ENCODE results near the gene FLNB. TPM values are rescaled to one million over a fixed set of nuclear protein-coding genes. Genes with fewer than 3 reads are reported as not detected.

FLNB gene
- total and polyA plus RNA-seq, 10 of the 15 experiments (the other 5 are each of a cell fraction or from before 2014, with no cell fraction given) = 13.6 to 51.8 (median 26.4) TPM

DNA sequence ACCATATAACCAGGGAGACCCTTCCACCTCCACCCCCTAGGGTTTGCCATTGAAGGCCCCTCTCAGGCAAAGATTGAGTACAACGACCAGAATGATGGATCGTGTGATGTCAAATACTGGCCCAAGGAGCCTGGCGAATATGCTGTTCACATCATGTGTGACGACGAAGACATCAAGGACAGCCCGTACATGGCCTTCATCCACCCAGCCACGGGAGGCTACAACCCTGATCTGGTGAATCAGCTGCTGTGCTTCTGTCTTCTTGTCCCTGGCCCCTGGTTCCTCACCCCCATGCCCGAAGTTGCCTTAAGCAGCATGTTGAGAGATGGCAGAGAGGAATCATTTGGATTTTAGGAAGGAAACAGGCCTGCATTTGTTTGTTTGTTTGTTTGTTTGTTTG lies 98.4 kb downstream of the FLNB start (continued):
- no peak for TF ChIP-seq YY1 (IDR thresholded peaks at IDR 0.05; ENCODE audit: low read depth, low read length)

DNA sequence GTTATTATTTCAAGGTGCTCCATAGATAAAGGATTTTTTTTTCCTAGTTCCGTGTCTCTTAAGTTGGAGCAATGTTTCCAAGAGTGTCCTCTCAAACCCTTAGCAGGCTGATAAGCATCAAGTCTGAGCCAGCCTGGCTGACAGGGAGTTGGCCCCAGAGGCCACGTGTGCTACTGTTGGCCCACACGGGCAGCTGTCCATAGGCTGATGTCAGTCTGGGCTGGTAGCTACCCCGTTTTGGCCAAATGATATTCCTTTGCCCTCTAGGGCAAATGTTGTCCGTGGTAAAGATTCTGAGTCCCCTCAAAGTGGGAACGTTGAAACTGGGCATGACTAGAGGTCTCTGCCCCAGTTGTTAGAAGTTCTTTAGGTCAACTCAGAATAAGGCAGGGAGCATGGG lies 99.4 kb downstream of the FLNB start:
- H3K27me3 ChIP-seq (replicated peaks in 1 of 2; ENCODE audit: control insufficient read depth in 2 of 2, insufficient read depth in 2 of 2, low read length in 1 of 2) = no peaks in the 10 kb centered on the region
- ChIA-PET SMC1A (ENCODE audit: uncharacterized antibody, unreplicated experiment) (no interaction called here), CTCF (no interaction called here), POLR2A (no interaction called here), RAD21 (ENCODE audit: unreplicated experiment) (no interaction called here)
- no peak for DNase-seq (ENCODE audit: low read depth, low spot score)
- intact Hi-C loops (cut with micrococcal nuclease; ENCODE audit: unreplicated experiment) = no loop called here
- no peaks in the 10 kb centered on the region for H4K20me1 ChIP-seq (ENCODE audit: control insufficient read depth, insufficient read depth)
- FAIRE-seq = no peak
- no peak overlapping the region for H3K4me2 ChIP-seq (ENCODE audit: control insufficient read depth, insufficient read depth)
- 86% methylated on average over 6 of the region's 6 CpGs for WGBS (ENCODE audit: insufficient coverage, insufficient replicate concordance, low lambda C conversion rate, missing lambda C conversion rate)
- H3K4me3 ChIP-seq = no peak overlapping the region
- BruUV-seq (replicated peaks) = no TSS peak
- H3K36me3 ChIP-seq (ENCODE audit: control insufficient read depth in 2 of 2, insufficient read depth in 2 of 2, low read length in 1 of 2) = peaks cover 15 to 18% of the 10 kb centered on the region in 2 experiments
- H3K9ac ChIP-seq (ENCODE audit: control insufficient read depth, insufficient read depth, low read length) = no peak overlapping the region
- in situ Hi-C loops (cut with MboI) = no loop called here
- no peak for TF ChIP-seq BHLHE40 (IDR thresholded peaks at IDR 0.05; ENCODE audit: borderline replicate concordance in 1 of 2, low read depth in 2 of 2, low read length in 1 of 2)
- TF ChIP-seq, protein P1, sequence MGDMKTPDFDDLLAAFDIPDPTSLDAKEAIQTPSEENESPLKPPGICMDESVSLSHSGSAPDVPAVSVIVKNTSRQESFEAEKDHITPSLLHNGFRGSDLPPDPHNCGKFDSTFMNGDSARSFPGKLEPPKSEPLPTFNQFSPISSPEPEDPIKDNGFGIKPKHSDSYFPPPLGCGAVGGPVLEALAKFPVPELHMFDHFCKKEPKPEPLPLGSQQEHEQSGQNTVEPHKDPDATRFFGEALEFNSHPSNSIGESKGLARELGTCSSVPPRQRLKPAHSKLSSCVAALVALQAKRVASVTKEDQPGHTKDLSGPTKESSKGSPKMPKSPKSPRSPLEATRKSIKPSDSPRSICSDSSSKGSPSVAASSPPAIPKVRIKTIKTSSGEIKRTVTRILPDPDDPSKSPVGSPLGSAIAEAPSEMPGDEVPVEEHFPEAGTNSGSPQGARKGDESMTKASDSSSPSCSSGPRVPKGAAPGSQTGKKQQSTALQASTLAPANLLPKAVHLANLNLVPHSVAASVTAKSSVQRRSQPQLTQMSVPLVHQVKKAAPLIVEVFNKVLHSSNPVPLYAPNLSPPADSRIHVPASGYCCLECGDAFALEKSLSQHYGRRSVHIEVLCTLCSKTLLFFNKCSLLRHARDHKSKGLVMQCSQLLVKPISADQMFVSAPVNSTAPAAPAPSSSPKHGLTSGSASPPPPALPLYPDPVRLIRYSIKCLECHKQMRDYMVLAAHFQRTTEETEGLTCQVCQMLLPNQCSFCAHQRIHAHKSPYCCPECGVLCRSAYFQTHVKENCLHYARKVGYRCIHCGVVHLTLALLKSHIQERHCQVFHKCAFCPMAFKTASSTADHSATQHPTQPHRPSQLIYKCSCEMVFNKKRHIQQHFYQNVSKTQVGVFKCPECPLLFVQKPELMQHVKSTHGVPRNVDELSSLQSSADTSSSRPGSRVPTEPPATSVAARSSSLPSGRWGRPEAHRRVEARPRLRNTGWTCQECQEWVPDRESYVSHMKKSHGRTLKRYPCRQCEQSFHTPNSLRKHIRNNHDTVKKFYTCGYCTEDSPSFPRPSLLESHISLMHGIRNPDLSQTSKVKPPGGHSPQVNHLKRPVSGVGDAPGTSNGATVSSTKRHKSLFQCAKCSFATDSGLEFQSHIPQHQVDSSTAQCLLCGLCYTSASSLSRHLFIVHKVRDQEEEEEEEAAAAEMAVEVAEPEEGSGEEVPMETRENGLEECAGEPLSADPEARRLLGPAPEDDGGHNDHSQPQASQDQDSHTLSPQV (IDR thresholded peaks at IDR 0.05) = no peak
- no peak for TF ChIP-seq BMI1 (IDR thresholded peaks at IDR 0.05; ENCODE audit: borderline replicate concordance)
- TF ChIP-seq KLF5 (IDR thresholded peaks at IDR 0.05; ENCODE audit: partially characterized antibody) = no peak
- no peaks in the 10 kb centered on the region for H3K79me2 ChIP-seq (ENCODE audit: control insufficient read depth, insufficient read depth, low read length)
- no peaks in the 10 kb centered on the region for H3K9me3 ChIP-seq (replicated peaks; ENCODE audit: control insufficient read depth, insufficient read depth, low read length)
- no peak overlapping the region for H3K27ac ChIP-seq (ENCODE audit: control insufficient read depth, insufficient read depth)
- no peak for ATAC-seq
- H2AFZ ChIP-seq (ENCODE audit: control insufficient read depth, low read depth, low read length) = no peak overlapping the region
- H3K4me1 ChIP-seq (ENCODE audit: control insufficient read depth, insufficient read depth, low read length) = peaks cover 11% of the 10 kb centered on the region

All from GM12878 (cell line).